Liver (tissue), 9 donors: ENCODE results near the gene HOXA3. TPM values are rescaled to one million over a fixed set of nuclear protein-coding genes. Genes with fewer than 3 reads are reported as not detected.
A peak's percentile ranks its signal among the peaks of the same experiment; 100 is the strongest.

Experiments
- DNase-seq: peaks from one replicate; pipeline ENCODE4 v3.0.0-alpha.2; 2017; ENCODE audit warnings: low spot score
- H3K27ac ChIP-seq, 2 donors: one replicate each; pipeline ENCODE4 v1.7.0; 2013; ENCODE audit warnings: inconsistent platforms in 2 of 2, low read length in 2 of 2, control low read depth in 1 of 2, low read depth in 1 of 2, mild to moderate bottlenecking in 1 of 2
- H3K27me3 ChIP-seq, 4 donors: one replicate each; pipeline versions ENCODE4 v1.6.1 to v1.7.0; 2013; ENCODE audit warnings: low read length in 3 of 4, inconsistent platforms in 1 of 4, mild to moderate bottlenecking in 1 of 4, moderate library complexity in 1 of 4; ENCODE audit not compliant: control insufficient read depth in 4 of 4, insufficient read depth in 4 of 4
- H3K36me3 ChIP-seq, 4 donors: one replicate each; pipeline versions ENCODE4 v1.6.1 to v1.7.0; 2013; ENCODE audit warnings: low read length in 3 of 4, mild to moderate bottlenecking in 3 of 4, low read depth in 1 of 4, moderate library complexity in 1 of 4; ENCODE audit not compliant: control insufficient read depth in 4 of 4, insufficient read depth in 3 of 4
- H3K4me1 ChIP-seq, 4 donors: one replicate each; pipeline versions ENCODE4 v1.6.1 to v1.7.0; 2013; ENCODE audit warnings: low read length in 3 of 4, mild to moderate bottlenecking in 3 of 4, moderate library complexity in 1 of 4; ENCODE audit not compliant: control insufficient read depth in 4 of 4, insufficient read depth in 4 of 4
- H3K4me3 ChIP-seq, 3 donors: one replicate each; pipeline versions ENCODE4 v1.6.1 to v1.7.0; 2013; ENCODE audit warnings: low read length in 3 of 3, control low read depth in 1 of 3, low read depth in 1 of 3, mild to moderate bottlenecking in 1 of 3
- H3K9ac ChIP-seq, 2 donors: one replicate each; pipeline ENCODE4 v1.7.0; 2013; ENCODE audit warnings: low read length in 2 of 2, mild to moderate bottlenecking in 2 of 2, moderate library complexity in 2 of 2, control low read depth in 1 of 2, low read depth in 1 of 2
- H3K9me3 ChIP-seq, 4 donors: one replicate each; pipeline versions ENCODE4 v1.6.1 to v1.7.0; 2013; ENCODE audit warnings: low read length in 3 of 4; ENCODE audit not compliant: control insufficient read depth in 4 of 4
- EGR1 ChIP-seq, 2 donors: IDR thresholded peaks; 2 replicates each; pipeline ENCODE4 v1.6.1; 2016 to 2018; ENCODE audit warnings: antibody characterized with exemption in 2 of 2, low read depth in 2 of 2
- HNF4A ChIP-seq, 2 donors: conservative IDR thresholded peaks; 2 replicates each; pipeline ENCODE4 v1.6.1; 2016; ENCODE audit warnings: antibody characterized with exemption in 2 of 2, mild to moderate bottlenecking in 2 of 2
- JUND ChIP-seq, 2 donors: IDR thresholded peaks; 2 replicates each; pipeline ENCODE4 v1.6.1; 2016; ENCODE audit warnings: antibody characterized with exemption in 2 of 2
- RXRA ChIP-seq, 2 donors: IDR thresholded peaks; 2 replicates each; pipeline ENCODE4 v1.6.1; 2017 to 2018; ENCODE audit warnings: antibody characterized with exemption in 2 of 2, mild to moderate bottlenecking in 1 of 2
- SP1 ChIP-seq: IDR thresholded peaks from 2 replicates; pipeline ENCODE4 v1.6.1; 2018; ENCODE audit warnings: antibody characterized with exemption, mild to moderate bottlenecking
- WGBS: extraction: QIAGEN DNeasy Blood & Tissue Kit; methylation state at CpG from one replicate; pipeline ENCODE4 v1.1.7; 2013; 5-methylcytosine and 5-hydroxymethylcytosine counted together
- polyA plus RNA-seq, 2 donors: library from polyadenylated mRNA; stranded (reverse) in 1 of 2; unstranded in 1 of 2; fragments of 200-250 nt in 1 of 2; fragments of >200 nt in 1 of 2; fragmentation: Nextera tagmentation in 1 of 2; extraction: Ambion mirVana in 1 of 2; gene quantifications; one replicate each; pipeline versions ENCODE4 v1.2.1 to v1.2.3, GENCODE V29; 2013 to 2015
- total RNA-seq, 2 donors: library from RNA; depleted of rRNA; stranded (reverse); fragments of >200 nt; gene quantifications; one replicate each; pipeline ENCODE4 v1.2.3, GENCODE V29; 2014
- TF ChIP-seq, protein P1 (sequence below): fragments of 150-350 bp; IDR thresholded peaks from 2 replicates; pipeline ENCODE4 v1.5.1; 2017; ENCODE audit warnings: improper control_type of control experiment, low read depth, low read length; ENCODE audit not compliant: missing input control
- TF ChIP-seq, protein P2 (sequence below): IDR thresholded peaks from 2 replicates; pipeline ENCODE4 v1.6.1; 2016; ENCODE audit warnings: antibody characterized with exemption, mild to moderate bottlenecking
- donor health status: healthy.
- donor health status: healthy.
- donor health status: healthy.
- donor health status: healthy.
- donor health status: healthy.

Gene HOXA3
- total and polyA plus RNA-seq, 4 donors, result 0.11 to 0.28 (median 0.20) TPM

DNA sequence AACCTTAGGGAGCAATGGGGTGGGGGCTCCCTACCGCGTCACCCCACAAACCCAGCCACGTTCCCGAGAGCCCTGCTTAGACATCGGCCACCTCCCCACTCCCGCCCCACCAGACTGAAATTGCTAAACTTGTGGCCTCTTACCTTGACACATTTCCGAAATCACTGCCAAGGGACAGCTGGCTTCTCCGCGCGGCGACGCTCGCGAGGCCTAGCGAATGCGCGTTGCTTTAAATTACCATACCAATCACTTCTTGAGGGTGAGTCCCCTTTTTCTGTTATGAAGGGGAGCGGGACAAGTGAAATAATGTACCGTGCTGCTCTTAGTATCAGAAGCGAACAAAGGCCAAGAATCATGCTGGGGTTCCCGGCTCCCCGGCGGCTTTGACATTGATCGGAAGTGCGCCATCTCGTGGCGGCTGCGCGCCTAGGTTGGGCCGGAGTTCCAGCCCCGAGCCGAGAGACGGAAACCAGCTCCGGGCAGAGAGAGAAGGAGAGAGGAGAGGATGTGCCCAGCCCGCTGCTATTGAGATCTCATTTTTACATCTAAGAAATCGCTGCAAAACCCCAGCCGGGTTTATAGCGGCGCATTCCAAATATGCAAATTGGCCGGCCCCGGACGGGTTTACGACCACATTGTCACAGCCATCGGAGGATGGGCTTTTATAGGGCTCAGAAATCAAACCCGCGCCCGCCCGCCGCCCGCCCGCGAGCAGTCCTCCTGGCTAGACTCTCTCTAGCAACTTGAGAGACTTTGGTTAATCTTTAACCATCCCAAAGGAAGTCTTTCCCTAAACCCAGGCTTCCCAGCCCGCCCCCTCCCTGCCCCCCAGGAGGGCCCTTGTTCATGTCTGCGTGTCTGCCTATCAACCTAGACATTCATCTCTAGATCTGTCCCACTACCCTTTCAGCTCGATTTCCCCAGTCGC lies 27.4 kb upstream of the HOXA3 start:
- no peak for TF ChIP-seq HNF4A (conservative IDR thresholded peaks at IDR 0.05)
- TF ChIP-seq, protein P1, sequence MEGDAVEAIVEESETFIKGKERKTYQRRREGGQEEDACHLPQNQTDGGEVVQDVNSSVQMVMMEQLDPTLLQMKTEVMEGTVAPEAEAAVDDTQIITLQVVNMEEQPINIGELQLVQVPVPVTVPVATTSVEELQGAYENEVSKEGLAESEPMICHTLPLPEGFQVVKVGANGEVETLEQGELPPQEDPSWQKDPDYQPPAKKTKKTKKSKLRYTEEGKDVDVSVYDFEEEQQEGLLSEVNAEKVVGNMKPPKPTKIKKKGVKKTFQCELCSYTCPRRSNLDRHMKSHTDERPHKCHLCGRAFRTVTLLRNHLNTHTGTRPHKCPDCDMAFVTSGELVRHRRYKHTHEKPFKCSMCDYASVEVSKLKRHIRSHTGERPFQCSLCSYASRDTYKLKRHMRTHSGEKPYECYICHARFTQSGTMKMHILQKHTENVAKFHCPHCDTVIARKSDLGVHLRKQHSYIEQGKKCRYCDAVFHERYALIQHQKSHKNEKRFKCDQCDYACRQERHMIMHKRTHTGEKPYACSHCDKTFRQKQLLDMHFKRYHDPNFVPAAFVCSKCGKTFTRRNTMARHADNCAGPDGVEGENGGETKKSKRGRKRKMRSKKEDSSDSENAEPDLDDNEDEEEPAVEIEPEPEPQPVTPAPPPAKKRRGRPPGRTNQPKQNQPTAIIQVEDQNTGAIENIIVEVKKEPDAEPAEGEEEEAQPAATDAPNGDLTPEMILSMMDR, result peak; percentile 52

DNA sequence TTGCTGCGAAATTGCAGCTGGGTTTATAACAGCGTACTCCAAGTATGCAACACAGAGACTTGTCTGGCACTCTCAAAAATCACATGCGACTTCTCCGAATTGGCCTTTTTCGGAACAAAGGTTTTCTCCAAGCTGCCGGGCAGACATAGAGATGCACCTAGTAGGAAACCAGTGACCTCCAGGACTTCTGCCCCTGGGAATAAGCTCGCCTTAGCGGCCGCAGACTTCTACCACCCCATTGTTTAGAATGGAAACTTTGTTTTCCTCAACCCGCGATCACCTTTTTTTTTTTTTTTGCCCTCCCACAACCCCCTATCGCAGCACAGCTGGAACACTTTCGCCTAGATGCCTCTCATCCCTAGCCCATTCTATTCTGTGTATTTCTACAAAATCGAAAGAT lies 26.6 kb upstream of the HOXA3 start:
- no peak overlapping the region for H3K9ac ChIP-seq
- no peak overlapping the region for H3K27ac ChIP-seq
- no peaks in the 10 kb centered on the region for H3K9me3 ChIP-seq
- TF ChIP-seq JUND (IDR thresholded peaks at IDR 0.05), result no peak
- H3K36me3 ChIP-seq, result no peaks in the 10 kb centered on the region
- 33% methylated on average over 14 of the region's 14 CpGs for WGBS
- peaks cover 23 to 71% (median 25%) of the 10 kb centered on the region in 4 donors for H3K27me3 ChIP-seq
- no peak overlapping the region for H3K4me3 ChIP-seq
- H3K4me1 ChIP-seq, result peaks cover 2 to 16% (median 9%) of the 10 kb centered on the region in 4 donors
- no peak for DNase-seq

More for the DNA sequence above, 27.4 kb upstream of the HOXA3 start:
- Histone ChIP-seq H3K36me3 (no peaks in the 10 kb centered on the region), H3K9me3 (peaks cover 0 to 1% (median 0%) of the 10 kb centered on the region in 4 donors), H3K4me1 (peaks cover 2 to 19% (median 13%) of the 10 kb centered on the region in 4 donors), H3K27me3 (peaks cover 18 to 68% (median 24%) of the 10 kb centered on the region in 4 donors), H3K27ac (no peak overlapping the region), H3K9ac (no peak overlapping the region), H3K4me3 (no peak overlapping the region)
- DNase-seq, result peak; percentile 74
- WGBS, result 9% methylated on average over 56 of the region's 56 CpGs

DNA sequence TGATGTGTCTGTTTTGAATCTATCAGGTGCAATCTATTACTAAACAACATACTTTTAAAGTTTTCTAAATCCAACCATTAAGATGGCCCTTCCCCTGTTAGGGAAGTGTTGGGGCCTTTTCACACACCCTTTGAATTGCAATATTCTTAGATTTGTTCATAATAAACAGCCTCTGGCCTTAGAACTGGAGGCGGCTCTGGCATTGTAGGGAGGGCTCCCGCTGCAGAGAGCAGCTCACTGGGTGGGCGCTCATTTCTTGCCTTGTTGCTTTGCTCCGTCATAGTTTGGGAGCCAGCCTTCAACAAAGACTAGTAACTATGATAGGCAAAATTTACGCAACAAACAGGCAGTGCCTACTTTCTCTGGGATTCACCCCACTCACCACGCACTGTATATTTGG lies 26.0 kb upstream of the HOXA3 start:
- peaks cover 2 to 15% (median 11%) of the 10 kb centered on the region in 4 donors for H3K4me1 ChIP-seq
- no peak overlapping the region for H3K9ac ChIP-seq
- H3K4me3 ChIP-seq, result no peak overlapping the region
- H3K27ac ChIP-seq, result no peak overlapping the region
- TF ChIP-seq, protein P2, sequence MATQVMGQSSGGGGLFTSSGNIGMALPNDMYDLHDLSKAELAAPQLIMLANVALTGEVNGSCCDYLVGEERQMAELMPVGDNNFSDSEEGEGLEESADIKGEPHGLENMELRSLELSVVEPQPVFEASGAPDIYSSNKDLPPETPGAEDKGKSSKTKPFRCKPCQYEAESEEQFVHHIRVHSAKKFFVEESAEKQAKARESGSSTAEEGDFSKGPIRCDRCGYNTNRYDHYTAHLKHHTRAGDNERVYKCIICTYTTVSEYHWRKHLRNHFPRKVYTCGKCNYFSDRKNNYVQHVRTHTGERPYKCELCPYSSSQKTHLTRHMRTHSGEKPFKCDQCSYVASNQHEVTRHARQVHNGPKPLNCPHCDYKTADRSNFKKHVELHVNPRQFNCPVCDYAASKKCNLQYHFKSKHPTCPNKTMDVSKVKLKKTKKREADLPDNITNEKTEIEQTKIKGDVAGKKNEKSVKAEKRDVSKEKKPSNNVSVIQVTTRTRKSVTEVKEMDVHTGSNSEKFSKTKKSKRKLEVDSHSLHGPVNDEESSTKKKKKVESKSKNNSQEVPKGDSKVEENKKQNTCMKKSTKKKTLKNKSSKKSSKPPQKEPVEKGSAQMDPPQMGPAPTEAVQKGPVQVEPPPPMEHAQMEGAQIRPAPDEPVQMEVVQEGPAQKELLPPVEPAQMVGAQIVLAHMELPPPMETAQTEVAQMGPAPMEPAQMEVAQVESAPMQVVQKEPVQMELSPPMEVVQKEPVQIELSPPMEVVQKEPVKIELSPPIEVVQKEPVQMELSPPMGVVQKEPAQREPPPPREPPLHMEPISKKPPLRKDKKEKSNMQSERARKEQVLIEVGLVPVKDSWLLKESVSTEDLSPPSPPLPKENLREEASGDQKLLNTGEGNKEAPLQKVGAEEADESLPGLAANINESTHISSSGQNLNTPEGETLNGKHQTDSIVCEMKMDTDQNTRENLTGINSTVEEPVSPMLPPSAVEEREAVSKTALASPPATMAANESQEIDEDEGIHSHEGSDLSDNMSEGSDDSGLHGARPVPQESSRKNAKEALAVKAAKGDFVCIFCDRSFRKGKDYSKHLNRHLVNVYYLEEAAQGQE, result no peak
- TF ChIP-seq EGR1 (IDR thresholded peaks at IDR 0.05; ENCODE audit: low read depth in 2 of 2) (no peak), SP1 (no peak), RXRA (IDR thresholded peaks at IDR 0.05) (no peak)
- no peaks in the 10 kb centered on the region for H3K36me3 ChIP-seq
- no peaks in the 10 kb centered on the region for H3K9me3 ChIP-seq
- no peak for DNase-seq
- 47% methylated on average over 6 of the region's 6 CpGs for WGBS
- peaks cover 18 to 68% (median 25%) of the 10 kb centered on the region in 4 donors for H3K27me3 ChIP-seq
